MM.1S (cell line): ENCODE data around the gene SPINK1.

Source experiments
- EZH2 ChIP-seq: fragments of 300-600 bp; sonication (generic); optimal IDR thresholded peaks from 2 replicates; pipeline ENCODE3; 2017; ENCODE audit warnings: low read depth, mild to moderate bottlenecking, antibody characterized with exemption, low read length, mixed read lengths
- TF ChIP-seq, protein P1 (sequence below): fragments of 300-600 bp; sonication (generic); IDR thresholded peaks from 2 replicates; pipeline ENCODE4 v1.5.1; 2016; ENCODE audit warnings: antibody characterized with exemption, low read length, mixed read lengths

DNA sequence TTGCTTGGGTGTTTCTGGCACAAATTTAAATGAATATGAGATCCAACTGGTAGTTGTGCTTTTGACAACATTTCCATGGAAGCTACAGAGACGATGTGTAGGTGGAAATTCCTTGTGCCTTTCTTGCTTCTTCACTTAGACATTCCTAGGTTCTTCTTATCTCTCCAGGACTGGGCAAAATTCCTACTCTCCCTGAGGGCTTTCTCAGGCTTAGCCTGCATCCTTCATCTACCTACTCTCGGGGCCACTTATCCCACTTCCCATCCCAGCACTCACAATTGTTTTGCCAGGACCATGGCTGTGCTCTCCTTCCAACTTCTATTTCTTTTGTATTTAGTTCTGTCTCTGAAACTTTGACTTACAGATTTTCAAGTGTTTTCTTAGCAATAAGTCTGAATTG lies 17.8 kb upstream of the SPINK1 start:
- no peak for TF ChIP-seq EZH2
- TF ChIP-seq, protein P1, sequence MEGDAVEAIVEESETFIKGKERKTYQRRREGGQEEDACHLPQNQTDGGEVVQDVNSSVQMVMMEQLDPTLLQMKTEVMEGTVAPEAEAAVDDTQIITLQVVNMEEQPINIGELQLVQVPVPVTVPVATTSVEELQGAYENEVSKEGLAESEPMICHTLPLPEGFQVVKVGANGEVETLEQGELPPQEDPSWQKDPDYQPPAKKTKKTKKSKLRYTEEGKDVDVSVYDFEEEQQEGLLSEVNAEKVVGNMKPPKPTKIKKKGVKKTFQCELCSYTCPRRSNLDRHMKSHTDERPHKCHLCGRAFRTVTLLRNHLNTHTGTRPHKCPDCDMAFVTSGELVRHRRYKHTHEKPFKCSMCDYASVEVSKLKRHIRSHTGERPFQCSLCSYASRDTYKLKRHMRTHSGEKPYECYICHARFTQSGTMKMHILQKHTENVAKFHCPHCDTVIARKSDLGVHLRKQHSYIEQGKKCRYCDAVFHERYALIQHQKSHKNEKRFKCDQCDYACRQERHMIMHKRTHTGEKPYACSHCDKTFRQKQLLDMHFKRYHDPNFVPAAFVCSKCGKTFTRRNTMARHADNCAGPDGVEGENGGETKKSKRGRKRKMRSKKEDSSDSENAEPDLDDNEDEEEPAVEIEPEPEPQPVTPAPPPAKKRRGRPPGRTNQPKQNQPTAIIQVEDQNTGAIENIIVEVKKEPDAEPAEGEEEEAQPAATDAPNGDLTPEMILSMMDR: no peak
